GM18499 (cell line): ENCODE results near the gene COL1A2.

Experiments used
- ATAC-seq: cut with Tn5 transposase; IDR thresholded peaks from one replicate; pipeline ENCODE4 v1.9.1; 2021; ENCODE audit warnings: moderate number of reproducible peaks; ENCODE audit not compliant: insufficient read depth, unreplicated experiment

COL1A2 gene

GRCh38 chr7:94406696-94407095 lies 12.0 kb downstream of the COL1A2 start:
- no peak for ATAC-seq

GRCh38 chr7:94409200-94409948 lies 14.7 kb downstream of the COL1A2 start:
- ATAC-seq = no peak

- no peak for ATAC-seq
Observed at GRCh38 chr7:94410413-94411187, 15.9 kb downstream of the COL1A2 start.

DNA sequence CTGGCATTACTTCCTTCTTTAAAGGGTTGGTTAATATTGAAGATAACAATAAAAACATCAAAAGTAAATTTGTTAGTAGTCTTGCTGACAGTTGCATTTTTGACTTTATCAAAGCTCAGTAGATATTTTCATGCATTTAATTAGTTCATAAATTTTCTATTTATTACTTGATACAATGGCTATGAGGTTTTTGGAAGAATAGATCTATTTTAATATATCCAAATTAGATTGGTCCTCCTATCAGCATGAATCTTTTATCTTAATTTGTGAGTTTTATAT lies 16.4 kb downstream of the COL1A2 start:
- ATAC-seq = no peak

DNA sequence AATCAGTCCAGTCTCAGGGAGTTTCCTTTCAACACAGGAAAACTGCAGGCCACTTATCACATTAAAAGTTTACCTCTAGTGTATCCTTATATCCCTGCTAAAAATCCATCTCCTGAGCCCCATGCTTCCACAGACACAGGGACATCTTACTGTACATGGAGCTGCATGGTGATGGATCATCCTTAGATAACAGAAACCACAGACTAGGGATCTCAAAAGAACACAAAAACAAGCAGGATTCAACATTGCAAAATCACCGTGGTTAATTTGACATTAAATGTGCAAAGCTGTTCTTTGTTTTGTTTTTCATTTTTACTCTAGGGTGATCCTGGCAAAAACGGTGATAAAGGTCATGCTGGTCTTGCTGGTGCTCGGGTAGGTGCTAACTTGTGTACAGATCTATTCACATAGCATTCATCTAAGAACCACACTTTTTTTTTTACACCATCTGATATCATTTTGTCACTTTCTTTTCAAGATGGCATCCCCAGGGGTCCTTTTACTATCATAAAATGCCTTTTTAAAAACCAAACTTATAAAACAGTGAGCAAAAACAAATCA lies 18.1 kb downstream of the COL1A2 start:
- ATAC-seq = no peak

GRCh38 chr7:94414481-94414880 lies 19.8 kb downstream of the COL1A2 start:
- no peak for ATAC-seq

- no peak for ATAC-seq
Observed at GRCh38 chr7:94414980-94415379, 20.3 kb downstream of the COL1A2 start.

GRCh38 chr7:94417306-94417705 lies 22.6 kb downstream of the COL1A2 start:
- ATAC-seq = no peak

DNA sequence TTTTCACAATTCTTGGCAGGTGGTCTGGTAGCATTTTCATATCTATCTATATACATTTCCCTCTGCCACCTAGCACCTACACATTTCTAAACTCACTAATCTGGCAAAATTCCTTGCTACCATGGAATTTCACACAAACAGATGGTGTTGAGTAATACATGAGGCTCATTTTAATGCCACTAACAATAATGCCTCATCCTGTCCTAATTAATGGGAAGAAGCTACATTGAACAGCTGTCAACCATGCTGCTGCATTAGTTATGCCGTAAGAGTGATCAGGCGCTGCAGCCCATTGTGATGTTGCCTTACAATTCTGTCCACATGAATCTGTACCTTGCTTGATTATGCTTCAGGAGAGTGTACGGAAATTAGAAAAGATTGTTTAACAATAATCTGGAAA lies 23.2 kb downstream of the COL1A2 start:
- no peak for ATAC-seq

- no peak for ATAC-seq
Observed at GRCh38 chr7:94418851-94419250, 24.2 kb downstream of the COL1A2 start.

- ATAC-seq = no peak
Observed at GRCh38 chr7:94420328-94420727, 25.6 kb downstream of the COL1A2 start.

GRCh38 chr7:94421681-94422080 lies 27.0 kb downstream of the COL1A2 start:
- ATAC-seq = no peak

- no peak for ATAC-seq
Observed at GRCh38 chr7:94422136-94422535, 27.4 kb downstream of the COL1A2 start.

GRCh38 chr7:94422827-94423460 lies 28.2 kb downstream of the COL1A2 start:
- ATAC-seq = no peak

DNA sequence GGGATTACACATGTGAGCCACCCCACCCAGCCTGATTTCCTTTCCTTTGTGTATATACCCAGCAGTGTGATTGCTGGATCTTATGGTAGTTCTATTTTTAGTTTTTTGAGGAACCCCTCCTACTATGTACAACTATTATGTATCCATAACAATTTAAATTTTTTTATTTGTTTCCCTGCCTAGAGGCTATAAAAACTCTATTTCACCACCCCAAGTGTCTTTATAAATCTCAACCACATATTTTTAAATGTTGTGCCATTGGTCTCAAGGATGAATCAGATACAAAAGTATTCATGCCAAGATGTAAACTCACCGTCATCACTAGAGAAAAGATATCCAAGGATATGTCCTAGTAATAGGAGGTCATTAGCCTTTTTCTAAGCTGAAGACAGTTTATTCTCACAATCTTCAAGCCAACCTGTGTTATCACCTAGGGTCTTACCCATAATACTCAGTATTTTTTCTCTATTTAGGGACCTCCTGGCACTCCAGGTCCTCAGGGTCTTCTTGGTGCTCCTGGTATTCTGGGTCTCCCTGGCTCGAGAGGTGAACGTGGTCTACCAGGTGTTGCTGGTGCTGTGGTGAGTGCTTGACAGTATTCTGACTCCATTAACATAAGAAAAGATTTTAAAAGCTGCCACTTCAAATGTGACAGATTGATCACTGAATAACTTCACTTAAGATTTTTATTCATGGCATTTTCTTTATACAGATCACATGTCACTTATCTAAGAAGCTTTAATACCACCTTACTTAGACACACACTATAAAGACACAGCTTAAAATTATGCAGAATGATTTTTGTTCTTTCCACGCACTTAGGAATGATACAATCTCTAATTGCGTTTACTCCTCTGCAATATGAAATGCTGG lies 29.4 kb downstream of the COL1A2 start:
- ATAC-seq = no peak

GRCh38 chr7:94425546-94425945 lies 30.9 kb downstream of the COL1A2 start:
- ATAC-seq = no peak

- no peak for ATAC-seq
Observed at GRCh38 chr7:94426980-94427875, 32.5 kb downstream of the COL1A2 start.

GRCh38 chr7:94429153-94429552 lies 34.5 kb downstream of the COL1A2 start:
- no peak for ATAC-seq

GRCh38 chr7:94431176-94431575 lies 36.5 kb downstream of the COL1A2 start:
- no peak for ATAC-seq
